Measurements from ENCODE around the gene KATNBL1. TPM values are rescaled to one million over a fixed set of nuclear protein-coding genes. Genes with fewer than 3 reads are reported as not detected.

The KATNBL1 gene
- total RNA-seq, 1 experiment from 2014 or later, result 25.9 TPM

GRCh38 chr15:34099914-34100313 lies 110.0 kb downstream of the KATNBL1 start:
- no peaks in the 10 kb centered on the region for H3K4me1 Mint-ChIP-seq (ENCODE audit: low read depth, unreplicated experiment)
- DNase-seq, result no peak
- H3K27ac Mint-ChIP-seq (ENCODE audit: unreplicated experiment), result no peak overlapping the region
- CTCF ChIA-PET, result no interaction called here
- H3K4me3 Mint-ChIP-seq (ENCODE audit: unreplicated experiment), result peak overlapping the region; percentile 37
- no peak overlapping the region for H3K4me3 ChIP-seq (ENCODE audit: low read depth, low read length)
- no peak for TF ChIP-seq CTCF (IDR thresholded peaks at IDR 0.05; ENCODE audit: insufficient read depth in 1 of 2, low read depth in 1 of 2, low read length in 1 of 2, severe bottlenecking in 1 of 2, unreplicated experiment in 1 of 2)
- H3K9me3 Mint-ChIP-seq (ENCODE audit: unreplicated experiment), result no peaks in the 10 kb centered on the region
- peaks cover 21% of the 10 kb centered on the region for H3K36me3 Mint-ChIP-seq (ENCODE audit: insufficient read depth, unreplicated experiment)
- intact Hi-C loops (cut with micrococcal nuclease; ENCODE audit: unreplicated experiment), result loop anchor here (2.0 to 5.0 kb wide), 2 partner anchors 37 to 267 kb away; partner anchors contain the start of gene LPCAT4
- no peaks in the 10 kb centered on the region for H3K9me3 ChIP-seq
- POLR2A ChIA-PET, result no interaction called here
- H3K4me1 ChIP-seq, result peaks cover 5% of the 10 kb centered on the region; the same call in 1 of the 2 replicates
- H3K27me3 Mint-ChIP-seq (ENCODE audit: insufficient read depth, unreplicated experiment), result no peaks in the 10 kb centered on the region
- H3K36me3 ChIP-seq (ENCODE audit: control insufficient read depth, insufficient read depth, low read length), result no peaks in the 10 kb centered on the region
- BruUV-seq (replicated peaks), result no TSS peak
- H3K27me3 ChIP-seq (replicated peaks; ENCODE audit: control insufficient read depth, insufficient read depth, low read length), result no peaks in the 10 kb centered on the region

Other genes starting within 250 kb of the KATNBL1 start
- not detected in 2 replicates for gene CHRM5, start 241.6 kb downstream of the KATNBL1 start, total RNA-seq (2022)
- 8.3 and 8.7 TPM in 2 replicates for gene AVEN, start 170.9 kb downstream of the KATNBL1 start, total RNA-seq (2022)
- gene EMC7, start 108.2 kb downstream of the KATNBL1 start, total RNA-seq (2022), result 70.2 and 74.2 TPM in 2 replicates
- gene PGBD4, start 108.0 kb downstream of the KATNBL1 start, total RNA-seq (2022), result 1.5 and 1.7 TPM in 2 replicates
- gene EMC4, start 14.9 kb upstream of the KATNBL1 start, total RNA-seq (2022), result 96.7 and 98.5 TPM in 2 replicates
- gene SLC12A6, start 127.7 kb upstream of the KATNBL1 start, total RNA-seq (2022), result 8.9 and 12.6 TPM in 2 replicates
- 171 and 175 TPM in 2 replicates for gene NOP10, start 133.0 kb upstream of the KATNBL1 start, total RNA-seq (2022)
- gene NUTM1, start 133.2 kb upstream of the KATNBL1 start, total RNA-seq (2022), result not detected in 2 replicates
- 35.3 and 37.9 TPM in 2 replicates for gene LPCAT4, start 157.1 kb upstream of the KATNBL1 start, total RNA-seq (2022)
- gene GOLGA8A, start 227.7 kb upstream of the KATNBL1 start, total RNA-seq (2022), result 42.4 and 55.8 TPM in 2 replicates

All from Caco-2 (cell line).